Thoracic aorta (tissue), 2 donors: ENCODE results near the gene ZSCAN12. TPM values are rescaled to one million over a fixed set of nuclear protein-coding genes. Genes with fewer than 3 reads are reported as not detected.

ENCODE experiments used
- ATAC-seq: fragments of 150-250 bp; one replicate; pipeline ENCODE4 v1.8.0; 2017; ENCODE audit warnings: low read depth; ENCODE audit not compliant: insufficient number of reproducible peaks, low FRiP score
- DNase-seq: peaks from one replicate; pipeline ENCODE4 v3.0.0-alpha.2; 2020; ENCODE audit warnings: low spot score
- H3K27ac ChIP-seq, 2 donors: fragments of 200-600 bp; sonication (generic); 1 replicate in 1 of 2; 2 replicates in 1 of 2; pipeline ENCODE4 v1.5.1; 2016; ENCODE audit warnings: mild to moderate bottlenecking in 2 of 2, moderate library complexity in 2 of 2
- H3K27me3 ChIP-seq: fragments of 200-600 bp; sonication (generic); replicated peaks from 2 replicates; pipeline ENCODE4 v1.6.0; 2016; ENCODE audit warnings: mild to moderate bottlenecking; ENCODE audit not compliant: insufficient read depth
- H3K36me3 ChIP-seq: fragments of 200-600 bp; sonication (generic); one replicate; pipeline ENCODE4 v1.5.1; 2016
- H3K4me1 ChIP-seq, 2 donors: fragments of 200-600 bp; sonication (generic); 1 replicate in 1 of 2; 2 replicates in 1 of 2; pipeline versions ENCODE4 v1.5.1 to v1.6.0; 2016; ENCODE audit warnings: low read depth in 2 of 2, mild to moderate bottlenecking in 1 of 2; ENCODE audit not compliant: control insufficient read depth in 1 of 2
- H3K4me3 ChIP-seq: fragments of 200-600 bp; sonication (generic); 2 replicates; pipeline ENCODE4 v1.5.1; 2016; ENCODE audit warnings: mild to moderate bottlenecking
- H3K9me3 ChIP-seq: fragments of 200-600 bp; sonication (generic); 2 replicates; pipeline ENCODE4 v1.5.1; 2016
- CTCF ChIP-seq: fragments of 200-600 bp; sonication (generic); IDR thresholded peaks from one replicate; pipeline ENCODE4 v1.5.1; 2019; ENCODE audit warnings: antibody characterized with exemption
- total RNA-seq, 2 donors: library from RNA; depleted of rRNA; stranded (reverse); fragments of >200 nt; gene quantifications; one replicate each; pipeline versions ENCODE4 v1.1.0 to v1.2.3, GENCODE V29; 2016

ZSCAN12 gene
- total RNA-seq, 2 donors from 2014 or later, result 1.6 to 4.3 TPM

GRCh38 chr6:28442586-28442985, 43.0 kb upstream of the ZSCAN12 start:
- ATAC-seq (no peak), DNase-seq (no peak)
- no peak overlapping the region for H3K27ac ChIP-seq
- H3K9me3 ChIP-seq, result no peaks in the 10 kb centered on the region
- no peaks in the 10 kb centered on the region for H3K27me3 ChIP-seq
- no peak for TF ChIP-seq CTCF
- H3K4me1 ChIP-seq, result no peaks in the 10 kb centered on the region
- H3K4me3 ChIP-seq, result peak overlapping the region; percentile 80
- no peaks in the 10 kb centered on the region for H3K36me3 ChIP-seq

- no peak for ATAC-seq
- Histone ChIP-seq H3K4me1 (no peaks in the 10 kb centered on the region), H3K27me3 (no peaks in the 10 kb centered on the region), H3K9me3 (no peaks in the 10 kb centered on the region), H3K27ac (no peak overlapping the region), H3K4me3 (no peak overlapping the region), H3K36me3 (no peaks in the 10 kb centered on the region)
- TF ChIP-seq CTCF, result no peak
- no peak for DNase-seq
Measured at GRCh38 chr6:28436404-28436803, 36.9 kb upstream of the ZSCAN12 start.

GRCh38 chr6:28433119-28433518, 33.6 kb upstream of the ZSCAN12 start:
- no peak overlapping the region for H3K27ac ChIP-seq
- TF ChIP-seq CTCF, result no peak
- DNase-seq (no peak), ATAC-seq (no peak)
- no peak overlapping the region for H3K4me3 ChIP-seq
- no peaks in the 10 kb centered on the region for H3K9me3 ChIP-seq
- no peaks in the 10 kb centered on the region for H3K36me3 ChIP-seq
- H3K4me1 ChIP-seq, result no peaks in the 10 kb centered on the region
- H3K27me3 ChIP-seq, result no peaks in the 10 kb centered on the region

- no peak for ATAC-seq
- Histone ChIP-seq H3K36me3 (no peaks in the 10 kb centered on the region), H3K9me3 (no peaks in the 10 kb centered on the region), H3K27ac (no peak overlapping the region), H3K4me3 (no peak overlapping the region), H3K27me3 (no peaks in the 10 kb centered on the region), H3K4me1 (no peaks in the 10 kb centered on the region)
- TF ChIP-seq CTCF, result no peak
- no peak for DNase-seq
Measured at GRCh38 chr6:28429781-28430180, 30.2 kb upstream of the ZSCAN12 start.

GRCh38 chr6:28425944-28426541, 26.5 kb upstream of the ZSCAN12 start:
- ATAC-seq (no peak), DNase-seq (no peak)
- no peaks in the 10 kb centered on the region for H3K27me3 ChIP-seq
- H3K4me3 ChIP-seq, result no peak overlapping the region
- no peaks in the 10 kb centered on the region for H3K36me3 ChIP-seq
- no peaks in the 10 kb centered on the region for H3K4me1 ChIP-seq
- no peaks in the 10 kb centered on the region for H3K9me3 ChIP-seq
- H3K27ac ChIP-seq, result no peak overlapping the region
- no peak for TF ChIP-seq CTCF
